Heart left ventricle (tissue), 13 donors: ENCODE results near the gene BAIAP3.

Experiments used
- POLR2A ChIP-seq, 2 donors: fragments of 450-650 bp; IDR thresholded peaks; one replicate each; pipeline ENCODE4 v1.6.1; 2017; ENCODE audit warnings: antibody characterized with exemption in 2 of 2, mild to moderate bottlenecking in 2 of 2, moderate library complexity in 2 of 2
- TF ChIP-seq, protein P1 (sequence below), 12 donors: fragments of 200-600 bp; sonication (generic) in 4 of 12; IDR thresholded peaks; one replicate each; pipeline versions ENCODE4 v1.5.0 to v1.8.0; 2018 to 2022; ENCODE audit warnings: antibody characterized with exemption in 12 of 12, mild to moderate bottlenecking in 5 of 12
- donor health status: ischemic (EF 13 %, LVEDD 7.1; RV severe dilation, severe dysfunction).
- donor health status: DM: no; HTN: yes; CAD: no.
- donor health status: DM: no; HTN: no; CAD: no.
- donor health status: ischemic (EF 25% LVEDD 6.9; RV normal size, moderate dysfunction).
- donor health status: ischemic (EF 25% LVEDD 5.7; RV mildly dilated, moderate dysfunction).
- donor health status: ischemic (EF 35%, LVEDD 5.7; RV mildly dilated, moderate dysfunction).
- donor health status: nonischemic (EF 11% LVEDD 7.7; RV severe dilation, severe dysfunction).
- donor health status: DM: yes; HTN: yes; CAD: no.
- donor health status: PGD.
- donor health status: ischemic (EF 29% LVEDD 5.4; RV normal size, mild dysfunction).
- donor health status: nonischemic (EF 23%, LVEDD 6.1; RV moderate dilation, normal function).

DNA sequence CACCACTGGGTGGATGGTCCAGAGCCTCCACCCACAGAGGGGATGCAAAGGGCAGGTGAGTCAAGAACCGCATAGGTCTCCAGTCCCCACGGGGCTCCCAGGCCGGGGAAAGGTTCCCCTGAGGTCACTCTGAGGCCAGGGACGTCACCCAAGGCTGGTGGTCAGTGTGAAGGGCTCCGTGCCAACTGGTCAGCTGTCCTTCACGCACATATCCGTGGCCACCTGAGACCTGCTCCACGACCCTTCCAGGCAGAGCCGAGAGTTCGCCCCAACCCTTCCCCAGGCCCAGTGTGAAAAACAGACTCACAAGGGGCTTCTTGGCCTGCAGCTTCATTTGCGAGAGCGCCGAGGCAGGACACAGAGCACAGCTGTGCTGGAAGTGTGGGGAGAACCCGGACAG, 15.5 kb downstream of the BAIAP3 start:
- no peak for TF ChIP-seq POLR2A (IDR thresholded peaks at IDR 0.05)
- TF ChIP-seq, protein P1, sequence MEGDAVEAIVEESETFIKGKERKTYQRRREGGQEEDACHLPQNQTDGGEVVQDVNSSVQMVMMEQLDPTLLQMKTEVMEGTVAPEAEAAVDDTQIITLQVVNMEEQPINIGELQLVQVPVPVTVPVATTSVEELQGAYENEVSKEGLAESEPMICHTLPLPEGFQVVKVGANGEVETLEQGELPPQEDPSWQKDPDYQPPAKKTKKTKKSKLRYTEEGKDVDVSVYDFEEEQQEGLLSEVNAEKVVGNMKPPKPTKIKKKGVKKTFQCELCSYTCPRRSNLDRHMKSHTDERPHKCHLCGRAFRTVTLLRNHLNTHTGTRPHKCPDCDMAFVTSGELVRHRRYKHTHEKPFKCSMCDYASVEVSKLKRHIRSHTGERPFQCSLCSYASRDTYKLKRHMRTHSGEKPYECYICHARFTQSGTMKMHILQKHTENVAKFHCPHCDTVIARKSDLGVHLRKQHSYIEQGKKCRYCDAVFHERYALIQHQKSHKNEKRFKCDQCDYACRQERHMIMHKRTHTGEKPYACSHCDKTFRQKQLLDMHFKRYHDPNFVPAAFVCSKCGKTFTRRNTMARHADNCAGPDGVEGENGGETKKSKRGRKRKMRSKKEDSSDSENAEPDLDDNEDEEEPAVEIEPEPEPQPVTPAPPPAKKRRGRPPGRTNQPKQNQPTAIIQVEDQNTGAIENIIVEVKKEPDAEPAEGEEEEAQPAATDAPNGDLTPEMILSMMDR (IDR thresholded peaks at IDR 0.05): no peak
